BLaER1 treated with 17β-estradiol and CSF1 and Interleukin-3, amounts not matched to agents 10 nM and 100 nM (cell line): ENCODE results near the gene GRB7.

ENCODE experiments used
- H3K27ac ChIP-seq, 11 experiments: shearing (Covaris generic); formaldehyde crosslinking; 2 replicates each; pipeline ENCODE4 v1.8.1; 2022
- H3K27me3 ChIP-seq, 11 experiments: shearing (Covaris generic); formaldehyde crosslinking; 2 replicates each; pipeline ENCODE4 v1.8.1; 2022
- H3K36me3 ChIP-seq, 11 experiments: shearing (Covaris generic); formaldehyde crosslinking; 2 replicates each; pipeline ENCODE4 v1.8.1; 2022
- H3K4me1 ChIP-seq, 10 experiments: shearing (Covaris generic); formaldehyde crosslinking; 2 replicates each; pipeline ENCODE4 v1.8.1; 2022
- H3K4me2 ChIP-seq, 11 experiments: shearing (Covaris generic); formaldehyde crosslinking; 2 replicates each; pipeline ENCODE4 v1.8.1; 2022
- H3K4me3 ChIP-seq, 10 experiments: shearing (Covaris generic); formaldehyde crosslinking; 2 replicates each; pipeline ENCODE4 v1.8.1; 2022
- H3K9ac ChIP-seq, 11 experiments: shearing (Covaris generic); formaldehyde crosslinking; 2 replicates each; pipeline ENCODE4 v1.8.1; 2022
- H3K9me3 ChIP-seq, 11 experiments: shearing (Covaris generic); formaldehyde crosslinking; replicated peaks in 1 of 11; 2 replicates each; pipeline ENCODE4 v1.8.1; 2022
- H4K20me1 ChIP-seq, 11 experiments: shearing (Covaris generic); formaldehyde crosslinking; 2 replicates each; pipeline ENCODE4 v1.8.1; 2022
- Cebpa-rat ChIP-seq, 11 experiments: shearing (Covaris generic); IDR thresholded peaks; 2 replicates each; pipeline ENCODE4 v1.8.1; 2022

Gene GRB7

DNA sequence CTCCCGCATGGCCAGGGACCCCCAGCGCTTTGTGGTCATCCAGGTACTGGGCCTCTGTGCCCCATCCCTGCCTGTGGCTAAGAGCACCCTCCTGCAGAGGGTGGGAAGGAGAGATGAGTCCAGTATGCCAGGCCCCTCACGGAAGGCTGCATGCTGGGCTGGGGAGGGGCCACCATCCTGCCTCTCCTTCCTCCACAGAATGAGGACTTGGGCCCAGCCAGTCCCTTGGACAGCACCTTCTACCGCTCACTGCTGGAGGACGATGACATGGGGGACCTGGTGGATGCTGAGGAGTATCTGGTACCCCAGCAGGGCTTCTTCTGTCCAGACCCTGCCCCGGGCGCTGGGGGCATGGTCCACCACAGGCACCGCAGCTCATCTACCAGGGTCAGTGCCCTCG, 11.1 kb upstream of the GRB7 start:
- TF ChIP-seq Cebpa-rat (IDR thresholded peaks at IDR 0.05): no peak
- peaks cover 0 to 17% (median 0%) of the 10 kb centered on the region in 11 experiments; a peak in 6 of 22 replicates for H4K20me1 ChIP-seq
- no peaks in the 10 kb centered on the region for H3K9me3 ChIP-seq
- peaks cover 20 to 36% (median 28%) of the 10 kb centered on the region in 10 experiments for H3K4me1 ChIP-seq
- no peak overlapping the region for H3K4me3 ChIP-seq
- H3K27ac ChIP-seq: no peak overlapping the region
- no peaks in the 10 kb centered on the region for H3K27me3 ChIP-seq
- H3K4me2 ChIP-seq: peak overlapping the region in 7 of 11 experiments; percentile 22 to 40 (median 29); a peak in 11 of 22 replicates
- H3K9ac ChIP-seq: peak overlapping the region in 1 of 11 experiments; percentile 20; a peak in 1 of 22 replicates
- H3K36me3 ChIP-seq: peaks cover 18 to 35% (median 21%) of the 10 kb centered on the region in 11 experiments

DNA sequence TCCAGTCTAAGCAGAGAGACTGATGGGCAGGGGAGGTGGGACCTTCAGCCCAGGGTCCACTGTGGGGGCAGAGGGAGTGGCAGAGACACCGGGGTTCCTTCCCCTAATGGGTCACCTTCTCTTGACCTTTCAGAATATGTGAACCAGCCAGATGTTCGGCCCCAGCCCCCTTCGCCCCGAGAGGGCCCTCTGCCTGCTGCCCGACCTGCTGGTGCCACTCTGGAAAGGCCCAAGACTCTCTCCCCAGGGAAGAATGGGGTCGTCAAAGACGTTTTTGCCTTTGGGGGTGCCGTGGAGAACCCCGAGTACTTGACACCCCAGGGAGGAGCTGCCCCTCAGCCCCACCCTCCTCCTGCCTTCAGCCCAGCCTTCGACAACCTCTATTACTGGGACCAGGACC, 10.2 kb upstream of the GRB7 start:
- no peak for TF ChIP-seq Cebpa-rat (IDR thresholded peaks at IDR 0.05)
- Histone ChIP-seq H3K9ac (0 out of 22 replicates have a peak overlapping the region, but pooled peaks of 1 of the 11 experiments have one; percentile 18), H3K36me3 (peaks cover 18 to 35% (median 21%) of the 10 kb centered on the region in 11 experiments)

DNA sequence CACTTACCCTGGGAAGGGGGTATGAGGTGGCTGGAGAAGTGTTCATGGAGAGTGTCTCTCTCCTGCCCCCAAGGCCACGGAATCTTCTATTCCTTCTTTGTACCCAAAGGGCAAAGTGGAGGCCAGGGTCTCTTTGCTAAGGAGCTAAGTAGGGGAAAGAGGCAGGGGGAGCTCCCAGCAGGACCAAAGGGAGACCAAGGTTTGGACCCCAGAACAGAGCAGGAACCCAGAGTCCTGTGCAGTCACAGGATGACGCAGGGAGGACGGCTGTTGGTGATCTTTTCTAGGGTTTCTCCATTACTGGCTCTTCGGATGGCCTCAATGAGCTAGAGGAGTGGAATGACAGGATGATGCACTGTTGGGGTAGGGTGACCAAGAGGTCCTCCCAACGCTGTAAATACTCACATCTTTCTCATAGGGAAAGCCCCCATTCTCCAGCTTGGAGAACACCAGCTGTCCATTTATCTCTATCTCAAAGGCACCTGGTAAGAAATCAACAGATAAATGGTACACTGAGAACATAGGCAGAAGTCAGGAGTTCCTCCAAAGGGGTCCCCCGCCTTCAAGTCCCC, 8.4 kb upstream of the GRB7 start:
- peak overlapping the region; percentile 82 to 95 (median 89) for H3K9ac ChIP-seq
- H3K27ac ChIP-seq: peak overlapping the region in 10 of 11 experiments; percentile 85 to 97 (median 90); a peak in 19 of 22 replicates
- peak overlapping the region; percentile 92 to 100 (median 98) for H3K4me2 ChIP-seq
- H3K27me3 ChIP-seq: no peaks in the 10 kb centered on the region
- peaks cover 20 to 36% (median 28%) of the 10 kb centered on the region in 10 experiments for H3K4me1 ChIP-seq
- peak overlapping the region; percentile 70 to 82 (median 77) for H3K4me3 ChIP-seq
- no peaks in the 10 kb centered on the region for H3K9me3 ChIP-seq
- no peak for TF ChIP-seq Cebpa-rat (IDR thresholded peaks at IDR 0.05)
- H4K20me1 ChIP-seq: peaks cover 0 to 17% (median 0%) of the 10 kb centered on the region in 11 experiments; a peak in 6 of 22 replicates
- H3K36me3 ChIP-seq: peaks cover 18 to 35% (median 21%) of the 10 kb centered on the region in 11 experiments

More for the DNA sequence above, 10.2 kb upstream of the GRB7 start:
- Histone ChIP-seq H3K9me3 (no peaks in the 10 kb centered on the region), H3K4me2 (0 out of 22 replicates have a peak overlapping the region, but pooled peaks of 1 of the 11 experiments have one; percentile 5), H4K20me1 (peaks cover 0 to 17% (median 0%) of the 10 kb centered on the region in 11 experiments; a peak in 6 of 22 replicates), H3K27me3 (no peaks in the 10 kb centered on the region), H3K4me3 (no peak overlapping the region), H3K27ac (no peak overlapping the region), H3K4me1 (peaks cover 20 to 36% (median 28%) of the 10 kb centered on the region in 10 experiments)

DNA sequence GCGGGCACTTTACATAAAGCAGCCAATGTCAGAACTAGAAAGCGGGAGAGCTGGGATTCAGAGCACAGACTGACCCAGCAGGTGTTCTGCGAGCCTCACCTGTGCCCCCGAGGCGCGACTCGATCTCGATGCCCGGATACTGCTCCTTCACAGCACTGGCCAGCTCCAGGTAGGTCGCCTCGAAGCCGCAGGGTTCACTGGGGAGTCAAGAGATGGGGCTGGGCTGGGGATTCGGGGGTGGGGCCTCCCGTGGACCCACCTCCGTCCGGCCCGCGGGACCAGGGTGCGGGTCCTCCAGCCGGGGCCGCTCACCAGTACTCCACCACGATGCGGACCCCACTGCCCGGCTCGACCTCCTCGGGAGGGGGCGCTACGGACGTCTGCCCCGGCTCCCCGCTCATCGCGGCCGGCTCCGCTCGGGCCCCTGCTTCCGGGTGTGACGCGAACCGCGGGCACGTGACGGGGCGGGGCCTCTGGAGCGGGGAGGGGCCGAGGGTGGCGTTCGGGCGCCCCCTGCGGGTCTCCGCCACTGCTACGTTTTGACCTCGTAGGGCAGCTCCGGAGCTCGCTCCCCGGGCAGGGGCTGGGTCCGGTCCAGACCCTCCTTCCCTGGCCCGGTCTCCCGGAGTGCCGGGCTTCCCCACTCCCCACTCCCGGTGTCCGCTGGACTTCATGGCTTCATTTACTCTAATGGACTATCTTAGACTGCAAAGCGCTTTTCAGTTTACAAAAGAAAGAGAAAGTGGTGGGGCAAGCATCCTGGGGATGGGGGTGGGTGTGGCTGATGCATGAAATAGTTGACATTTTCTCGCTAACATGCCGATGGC, 7.4 kb upstream of the GRB7 start, which contains the start of gene MIEN1:
Gene MIEN1 (minus strand): TSS at position 438 of the 827 bp plus-strand sequence. CDS start 37 bp downstream, at position 401.
- TF ChIP-seq Cebpa-rat (IDR thresholded peaks at IDR 0.05): no peak
- peaks cover 0 to 2% (median 0%) of the 10 kb centered on the region in 11 experiments; a peak in 4 of 22 replicates for H3K27me3 ChIP-seq
- peaks cover 20 to 36% (median 28%) of the 10 kb centered on the region in 10 experiments for H3K4me1 ChIP-seq
- H3K9ac ChIP-seq: peak within 1 kb of the TSS; percentile 82 to 95 (median 89)
- peak within 1 kb of the TSS; percentile 70 to 82 (median 77) for H3K4me3 ChIP-seq
- peaks cover 18 to 35% (median 21%) of the 10 kb centered on the region in 11 experiments for H3K36me3 ChIP-seq
- H4K20me1 ChIP-seq: peaks cover 0 to 17% (median 0%) of the 10 kb centered on the region in 11 experiments; a peak in 6 of 22 replicates
- H3K27ac ChIP-seq: peak within 1 kb of the TSS; percentile 81 to 97 (median 90)
- peak within 1 kb of the TSS; percentile 92 to 100 (median 98) for H3K4me2 ChIP-seq
- no peaks in the 10 kb centered on the region for H3K9me3 ChIP-seq

DNA sequence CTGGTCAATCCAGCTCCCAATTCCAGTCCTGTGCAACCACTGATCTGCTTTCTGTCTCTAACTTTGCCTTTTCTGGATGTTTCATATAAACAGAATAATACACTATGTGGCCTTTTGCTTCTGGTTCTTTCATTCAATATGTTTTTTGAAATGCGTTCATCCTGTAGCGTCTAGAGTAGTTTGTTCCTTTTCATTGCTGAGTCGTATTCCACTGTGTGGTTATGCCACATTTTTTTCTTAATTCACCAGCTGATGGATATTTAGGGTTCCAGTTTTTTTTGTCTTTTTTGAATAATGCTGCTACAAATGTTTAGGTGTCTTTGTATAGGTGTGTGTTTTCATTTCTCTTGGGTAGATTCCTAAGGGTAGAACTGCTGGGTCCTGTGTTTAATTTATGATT, 5.2 kb upstream of the GRB7 start:
- H3K4me3 ChIP-seq: no peak overlapping the region
- no peak overlapping the region for H3K9ac ChIP-seq
- H4K20me1 ChIP-seq: peaks cover 0 to 16% (median 0%) of the 10 kb centered on the region in 11 experiments; a peak in 4 of 22 replicates
- no peak overlapping the region for H3K4me2 ChIP-seq
- H3K27me3 ChIP-seq: peaks cover 18 to 25% (median 21%) of the 10 kb centered on the region in 11 experiments
- no peak for TF ChIP-seq Cebpa-rat (IDR thresholded peaks at IDR 0.05)
- H3K4me1 ChIP-seq: peaks cover 11 to 28% (median 19%) of the 10 kb centered on the region in 10 experiments
- H3K9me3 ChIP-seq: no peaks in the 10 kb centered on the region
- H3K27ac ChIP-seq: no peak overlapping the region
- peaks cover 17 to 19% (median 18%) of the 10 kb centered on the region in 11 experiments for H3K36me3 ChIP-seq

DNA sequence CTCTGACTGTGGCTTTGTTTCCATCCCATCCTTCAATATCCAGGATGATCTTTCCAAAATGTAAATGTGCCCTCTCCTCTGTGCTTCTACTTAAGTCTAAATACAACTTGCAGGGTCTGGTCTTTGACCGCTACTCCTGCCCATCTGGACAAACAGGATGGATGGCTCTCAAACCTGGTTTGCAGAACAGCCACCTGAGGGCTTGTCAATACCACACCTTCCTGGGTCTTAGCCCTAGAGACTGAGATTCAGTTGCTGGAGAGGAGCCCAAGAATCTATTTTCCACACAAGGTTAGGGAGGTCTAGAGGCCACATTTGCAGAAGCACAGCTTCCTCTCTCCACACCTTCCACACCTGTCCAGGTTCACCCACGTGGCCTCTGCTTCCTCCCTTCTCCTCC, 1.9 kb upstream of the GRB7 start:
- Histone ChIP-seq H4K20me1 (no peaks in the 10 kb centered on the region), H3K27ac (no peak overlapping the region), H3K9ac (no peak overlapping the region), H3K9me3 (no peaks in the 10 kb centered on the region), H3K4me3 (no peak overlapping the region), H3K4me2 (no peak overlapping the region), H3K27me3 (peaks cover 51 to 58% (median 54%) of the 10 kb centered on the region in 11 experiments), H3K4me1 (peaks cover 19 to 32% (median 25%) of the 10 kb centered on the region in 10 experiments), H3K36me3 (no peaks in the 10 kb centered on the region)
- TF ChIP-seq Cebpa-rat (IDR thresholded peaks at IDR 0.05): no peak

DNA sequence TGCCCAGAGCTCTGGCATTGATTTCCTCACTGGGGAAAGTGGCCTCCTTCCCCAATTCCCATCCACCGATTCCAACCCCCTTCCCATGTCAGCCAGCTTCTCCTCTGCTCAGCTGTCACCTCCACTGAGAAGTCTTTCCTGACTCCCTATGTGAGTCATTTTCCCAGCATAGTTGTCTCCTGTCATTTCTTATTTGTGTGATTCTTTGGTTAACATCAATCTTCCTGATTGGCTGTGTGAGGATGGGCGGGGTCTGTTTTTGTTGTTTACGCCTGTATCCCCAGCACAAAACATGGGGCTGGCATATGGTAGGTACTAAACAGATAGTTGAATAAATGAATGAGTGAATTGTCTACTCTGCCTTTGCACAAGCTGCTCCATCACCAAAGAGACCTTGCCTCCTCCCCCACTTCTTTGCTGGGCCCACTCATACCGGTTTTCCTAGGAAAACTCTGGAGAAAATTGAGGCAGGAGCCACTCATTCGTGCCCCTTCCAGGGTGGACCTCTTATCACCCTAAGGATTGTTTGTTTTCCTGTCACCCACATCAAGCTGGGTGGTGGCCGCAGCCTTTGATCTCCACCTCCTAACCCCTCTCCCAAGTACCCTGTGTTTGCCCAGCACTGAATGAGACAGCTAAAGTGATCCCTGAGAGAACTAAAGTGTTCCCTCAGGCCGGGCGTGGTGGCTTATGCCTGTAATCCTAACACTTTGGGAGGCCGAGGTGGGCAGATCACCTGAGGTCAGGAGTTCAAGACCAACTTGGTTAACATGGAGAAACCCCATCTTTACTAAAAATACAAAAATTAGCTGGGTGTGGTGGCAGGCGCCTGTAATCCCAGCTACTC, 1.2 kb upstream of the GRB7 start:
- no peak for TF ChIP-seq Cebpa-rat (IDR thresholded peaks at IDR 0.05)
- Histone ChIP-seq H3K4me3 (no peak overlapping the region), H3K9ac (no peak overlapping the region), H4K20me1 (no peaks in the 10 kb centered on the region), H3K9me3 (no peaks in the 10 kb centered on the region), H3K4me1 (peaks cover 25 to 35% (median 31%) of the 10 kb centered on the region in 10 experiments), H3K36me3 (no peaks in the 10 kb centered on the region), H3K4me2 (no peak overlapping the region), H3K27ac (no peak overlapping the region), H3K27me3 (peaks cover 57 to 65% (median 61%) of the 10 kb centered on the region in 11 experiments)

DNA sequence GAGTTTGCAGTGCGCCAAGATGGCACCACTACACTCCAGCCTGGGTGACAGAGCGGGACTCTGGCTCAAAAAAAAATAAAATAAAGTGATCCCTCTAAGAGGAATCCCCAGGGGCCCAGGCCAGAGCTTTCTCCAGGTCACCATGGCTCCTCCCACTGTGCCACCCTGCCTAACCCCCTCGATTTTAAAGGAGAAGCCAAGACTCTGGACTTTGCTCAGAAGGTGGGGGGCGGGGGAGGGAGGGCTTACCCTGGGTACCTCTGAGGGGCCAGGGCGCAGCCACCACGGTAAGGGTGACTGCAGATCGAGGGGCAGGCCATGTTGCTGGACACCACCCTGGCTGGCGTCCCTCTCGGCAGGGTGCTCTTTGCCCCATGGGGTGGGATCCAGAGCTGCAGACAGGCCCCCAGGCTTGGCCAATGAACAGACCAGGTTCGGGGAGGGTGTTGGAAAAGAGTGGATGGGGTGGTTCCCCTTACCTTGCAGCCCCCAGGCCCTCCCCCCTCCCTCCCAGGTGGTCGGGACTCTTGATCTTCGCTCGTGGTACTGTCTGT, 455 bp upstream of the GRB7 start:
- Histone ChIP-seq H3K4me1 (peaks cover 27 to 43% (median 35%) of the 10 kb centered on the region in 10 experiments), H3K36me3 (no peaks in the 10 kb centered on the region), H3K4me3 (no peak overlapping the region), H4K20me1 (no peaks in the 10 kb centered on the region), H3K9me3 (no peaks in the 10 kb centered on the region), H3K27ac (no peak overlapping the region), H3K27me3 (peaks cover 57 to 72% (median 68%) of the 10 kb centered on the region in 11 experiments), H3K9ac (no peak overlapping the region), H3K4me2 (no peak overlapping the region; a peak in 1 of 22 replicates)
- TF ChIP-seq Cebpa-rat (IDR thresholded peaks at IDR 0.05): no peak
